ENCODE measurements around the gene ELAVL3.

- no peak for TF ChIP-seq CTCF (IDR thresholded peaks at IDR 0.05)
- TF ChIP-seq POLR2A (IDR thresholded peaks at IDR 0.05) = no peak
Measured at GRCh38 chr19:11479090-11479897, 1.6 kb downstream of the ELAVL3 start.
